ENCODE measurements around the gene MRPS16. TPM values are rescaled to one million over a fixed set of nuclear protein-coding genes. Genes with fewer than 3 reads are reported as not detected.

Gene MRPS16
- total and polyA plus RNA-seq, 2 donors (not counting 1 experiment from before 2014, with no cell fraction given), result 27.7 to 49.6 TPM

GRCh38 chr10:73206385-73206784, 46.1 kb downstream of the MRPS16 start:
- ATAC-seq (ENCODE audit: low read depth) (no peak), DNase-seq (no peak)
- Mint-ChIP-seq H3K4me3 (no peak overlapping the region), H3K9me3 (ENCODE audit: insufficient read depth) (no peaks in the 10 kb centered on the region), H3K27ac (no peak overlapping the region), H3K27me3 (no peaks in the 10 kb centered on the region), H3K4me1 (no peaks in the 10 kb centered on the region)
- TF ChIP-seq EZH2 (IDR thresholded peaks at IDR 0.05; ENCODE audit: borderline replicate concordance, insufficient read depth, low read depth, low read length, poor library complexity, severe bottlenecking) (no peak), CTCF (IDR thresholded peaks at IDR 0.05) (no peak)
- intact Hi-C loops (cut with micrococcal nuclease), result no loop called here
- WGBS (ENCODE audit: insufficient coverage), result 96% methylated on average over 4 of the region's 5 CpGs
- H3K4me2 ChIP-seq (replicated peaks; ENCODE audit: low read depth, low read length, poor library complexity, severe bottlenecking), result no peak overlapping the region
- ChIA-PET CTCF (no interaction called here), POLR2A (no interaction called here)
- H3K36me3 ChIP-seq (replicated peaks in 1 of 2; ENCODE audit: control extremely low read depth in 1 of 2, control insufficient read depth in 1 of 2, extremely low read depth in 1 of 2, insufficient read depth in 2 of 2, low read length in 1 of 2), result peaks cover 0 to 3% of the 10 kb centered on the region in 2 experiments
- H3K79me2 ChIP-seq (ENCODE audit: control insufficient read depth, insufficient read depth, low read length), result no peaks in the 10 kb centered on the region
- no peaks in the 10 kb centered on the region for H3K4me1 ChIP-seq (ENCODE audit: control insufficient read depth in 2 of 2, insufficient read depth in 2 of 2, low read length in 2 of 2)
- no peaks in the 10 kb centered on the region for H4K20me1 ChIP-seq (ENCODE audit: control insufficient read depth, insufficient read depth, low read length, poor library complexity, severe bottlenecking)
- no peaks in the 10 kb centered on the region for H3K27me3 ChIP-seq (replicated peaks in 1 of 4; ENCODE audit: control extremely low read depth in 1 of 4, control insufficient read depth in 3 of 4, insufficient read depth in 4 of 4, low read length in 3 of 4)
- H3K9me3 ChIP-seq (ENCODE audit: control extremely low read depth in 1 of 3, control insufficient read depth in 2 of 3, insufficient read depth in 1 of 3, low read length in 2 of 3), result no peaks in the 10 kb centered on the region
- no peak overlapping the region for H3K27ac ChIP-seq (ENCODE audit: low read length in 2 of 2)
- no peak overlapping the region for H3K9ac ChIP-seq (ENCODE audit: low read length)
- no peak overlapping the region for H3K4me3 ChIP-seq (ENCODE audit: control extremely low read depth in 1 of 5, extremely low read depth in 1 of 5, insufficient read depth in 1 of 5, low read depth in 2 of 5, low read length in 4 of 5)
- no peak overlapping the region for H2AFZ ChIP-seq (ENCODE audit: insufficient read depth, low read depth, low read length, poor library complexity, severe bottlenecking)

DNA sequence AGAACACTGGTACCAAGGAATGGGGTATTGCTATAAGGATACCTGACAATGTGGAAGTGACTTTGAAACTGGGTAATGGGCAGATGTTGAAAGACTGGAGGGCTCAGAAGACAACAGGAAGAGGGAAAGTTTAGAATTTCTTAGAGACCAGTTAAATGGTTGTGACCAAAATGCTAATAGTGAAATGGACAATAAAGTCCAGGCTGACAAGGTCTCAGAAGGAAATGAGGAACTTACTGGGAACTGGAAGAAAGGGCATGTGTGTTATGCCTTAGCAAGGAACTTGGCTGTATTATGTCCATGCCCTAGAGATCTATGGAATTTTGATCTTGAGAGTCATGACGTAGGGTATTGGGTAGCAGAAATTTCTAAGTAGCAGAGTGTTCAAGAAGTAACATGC, 46.6 kb downstream of the MRPS16 start:
- H3K27ac ChIP-seq (ENCODE audit: low read length in 2 of 2), result no peak overlapping the region
- Mint-ChIP-seq H3K27me3 (no peaks in the 10 kb centered on the region), H3K27ac (no peak overlapping the region), H3K4me1 (no peaks in the 10 kb centered on the region), H3K4me3 (no peak overlapping the region), H3K9me3 (ENCODE audit: insufficient read depth) (no peaks in the 10 kb centered on the region)
- no peaks in the 10 kb centered on the region for H3K4me1 ChIP-seq (ENCODE audit: control insufficient read depth in 2 of 2, insufficient read depth in 2 of 2, low read length in 2 of 2)
- no peaks in the 10 kb centered on the region for H3K27me3 ChIP-seq (replicated peaks in 1 of 4; ENCODE audit: control extremely low read depth in 1 of 4, control insufficient read depth in 3 of 4, insufficient read depth in 4 of 4, low read length in 3 of 4)
- POLR2A ChIA-PET, result no interaction called here
- H3K36me3 ChIP-seq (replicated peaks in 1 of 2; ENCODE audit: control extremely low read depth in 1 of 2, control insufficient read depth in 1 of 2, extremely low read depth in 1 of 2, insufficient read depth in 2 of 2, low read length in 1 of 2), result peaks cover 0 to 3% of the 10 kb centered on the region in 2 experiments
- ATAC-seq (ENCODE audit: low read depth) (no peak), DNase-seq (no peak)
- no peak overlapping the region for H3K4me3 ChIP-seq (ENCODE audit: control extremely low read depth in 1 of 5, extremely low read depth in 1 of 5, insufficient read depth in 1 of 5, low read depth in 2 of 5, low read length in 4 of 5)
- no peak overlapping the region for H3K4me2 ChIP-seq (replicated peaks; ENCODE audit: low read depth, low read length, poor library complexity, severe bottlenecking)
- no peak for TF ChIP-seq CTCF (IDR thresholded peaks at IDR 0.05)
- TF ChIP-seq EZH2 (IDR thresholded peaks at IDR 0.05; ENCODE audit: borderline replicate concordance, insufficient read depth, low read depth, low read length, poor library complexity, severe bottlenecking), result no peak
- intact Hi-C loops (cut with micrococcal nuclease), result no loop called here
- H3K9ac ChIP-seq (ENCODE audit: low read length), result no peak overlapping the region
- WGBS (ENCODE audit: insufficient coverage), result 100% methylated on average over 1 of the region's 1 CpG
- H4K20me1 ChIP-seq (ENCODE audit: control insufficient read depth, insufficient read depth, low read length, poor library complexity, severe bottlenecking), result no peaks in the 10 kb centered on the region
- CTCF ChIA-PET, result no interaction called here
- H3K79me2 ChIP-seq (ENCODE audit: control insufficient read depth, insufficient read depth, low read length), result no peaks in the 10 kb centered on the region
- no peaks in the 10 kb centered on the region for H3K9me3 ChIP-seq (ENCODE audit: control extremely low read depth in 1 of 3, control insufficient read depth in 2 of 3, insufficient read depth in 1 of 3, low read length in 2 of 3)
- no peak overlapping the region for H2AFZ ChIP-seq (ENCODE audit: insufficient read depth, low read depth, low read length, poor library complexity, severe bottlenecking)
